Transverse colon (tissue), 4 donors: ENCODE data around the gene HCFC1. TPM values are rescaled to one million over a fixed set of nuclear protein-coding genes. Genes with fewer than 3 reads are reported as not detected.
A peak's percentile ranks its signal among the peaks of the same experiment; 100 is the strongest.

Experiments
- DNase-seq: peaks from one replicate; pipeline ENCODE4 v3.0.0-alpha.2; 2019
- H3K27ac ChIP-seq, 4 donors: fragments of 200-600 bp; sonication (generic); 2 replicates each; pipeline ENCODE4 v1.5.1; 2016 to 2018; ENCODE audit warnings: inconsistent platforms in 4 of 4
- H3K27me3 ChIP-seq: fragments of 200-600 bp; sonication (generic); 2 replicates; pipeline ENCODE4 v1.5.1; 2017; ENCODE audit warnings: inconsistent platforms
- H3K36me3 ChIP-seq, 4 donors: fragments of 200-600 bp; sonication (generic); 2 replicates each; pipeline ENCODE4 v1.5.1; 2017 to 2019; ENCODE audit warnings: inconsistent platforms in 4 of 4
- H3K4me1 ChIP-seq, 4 donors: fragments of 200-600 bp; sonication (generic); 2 replicates each; pipeline ENCODE4 v1.5.1; 2017 to 2020; ENCODE audit warnings: inconsistent platforms in 4 of 4
- H3K4me3 ChIP-seq, 4 donors: fragments of 200-600 bp; sonication (generic); 1 replicate in 1 of 4; 2 replicates in 3 of 4; pipeline versions ENCODE4 v1.5.1 to v1.6.1; 2017 to 2019; ENCODE audit warnings: inconsistent platforms in 4 of 4
- H3K9me3 ChIP-seq, 2 donors: fragments of 200-600 bp; sonication (generic); 2 replicates each; pipeline ENCODE4 v1.5.1; 2017 to 2019; ENCODE audit warnings: inconsistent platforms in 2 of 2
- EP300 ChIP-seq: sonication (generic); formaldehyde crosslinking; IDR thresholded peaks from one replicate; pipeline ENCODE4 v1.6.1; 2017; ENCODE audit warnings: antibody characterized with exemption, low read depth
- POLR2A ChIP-seq: fragments of 450-650 bp; IDR thresholded peaks from one replicate; pipeline ENCODE4 v1.6.1; 2016; ENCODE audit warnings: antibody characterized with exemption, mild to moderate bottlenecking, moderate library complexity
- POLR2AphosphoS5 ChIP-seq, 3 donors: sonication (generic); formaldehyde crosslinking; IDR thresholded peaks; one replicate each; pipeline ENCODE4 v1.6.1; 2016; ENCODE audit warnings: antibody characterized with exemption in 3 of 3
- WGBS, 2 donors: methylation state at CpG; one replicate each; pipeline ENCODE4 v1.1.5; 2018; ENCODE audit warnings: low coverage in 1 of 2; 5-methylcytosine and 5-hydroxymethylcytosine counted together
- in situ Hi-C, 4 donors: fragments of 200-750 bp; cut with MboI; loops; one replicate each; pipeline versions ENCODE4 v1.15.0 to v1.15.1; 2017; ENCODE audit warnings: low sequenced_read_pairs in 3 of 4, low pct_ligation_motif_present in 1 of 4, low pct_unique_long_range_greater_than_20kb in 1 of 4
- intact Hi-C: fragments of 100-400 bp; cut with DNase I; formaldehyde crosslinking; loops from one replicate; pipeline ENCODE4 v1.15.1; 2023; ENCODE audit warnings: low total_unique reads
- total RNA-seq, 4 donors: library from RNA; depleted of rRNA; stranded (reverse); fragments of >200 nt; gene quantifications; one replicate each; pipeline ENCODE4 v1.1.0, GENCODE V29; 2016
- TF ChIP-seq, protein P1 (sequence below), 5 experiments: fragments of 200-600 bp in 3 of 5; fragments of 450-650 bp in 2 of 5; sonication (generic) in 3 of 5; IDR thresholded peaks; 1 replicate in 2 of 5; 2 replicates in 3 of 5; pipeline ENCODE4 v1.5.1; 2016 to 2017; ENCODE audit warnings: antibody characterized with exemption in 5 of 5, inconsistent platforms in 3 of 5, mild to moderate bottlenecking in 2 of 5, moderate library complexity in 1 of 5

The HCFC1 gene
- total RNA-seq: 10 to 100 TPM; 34.0 to 68.5 (median 49.8) TPM

DNA sequence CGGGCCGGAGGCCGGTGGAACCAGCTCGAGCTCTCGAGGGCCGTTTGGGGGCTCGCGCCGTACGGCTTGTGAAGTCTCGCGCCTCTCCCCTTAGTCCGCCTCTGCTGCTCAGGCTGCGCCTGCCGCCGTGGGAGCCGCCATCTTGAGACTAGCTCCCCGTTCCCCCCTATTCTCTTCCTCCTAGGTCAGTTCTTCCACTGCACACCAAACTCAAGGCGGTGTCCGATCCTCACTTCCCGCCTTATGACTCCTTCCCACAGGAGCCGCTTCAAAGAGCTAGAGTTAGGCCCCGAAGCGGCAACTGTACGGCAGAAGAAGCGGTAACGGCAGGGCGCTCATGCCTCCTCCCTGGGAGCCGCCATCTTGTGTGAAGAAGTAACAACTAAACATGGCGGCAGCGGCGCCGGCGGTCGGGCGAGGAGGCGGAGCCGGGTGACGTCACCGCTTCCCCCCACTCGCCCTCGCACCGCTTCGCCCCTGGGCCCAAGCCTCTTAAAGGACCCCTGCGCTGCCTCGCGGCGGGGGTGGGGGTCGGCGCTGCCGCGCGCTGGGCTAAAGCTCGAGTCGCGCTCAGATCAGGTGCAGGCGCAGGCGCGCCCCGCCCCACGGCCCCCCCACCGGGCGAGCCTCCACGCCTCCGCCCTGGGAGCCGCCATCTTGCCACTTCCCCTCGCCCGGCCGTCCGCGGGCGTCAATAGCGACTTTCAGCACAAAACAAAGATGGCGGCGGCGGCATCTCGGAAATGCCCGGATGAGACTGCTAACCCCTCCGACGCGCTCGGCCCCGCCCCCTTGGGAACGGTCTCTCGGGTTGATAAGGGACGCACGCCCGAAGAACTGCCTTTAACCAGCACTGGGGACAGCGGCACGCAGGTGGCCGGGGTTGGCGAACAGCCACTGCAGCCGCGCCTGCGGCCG, at the start of gene HCFC1:
TSS of gene HCFC1 (minus strand) at position 369 of the 918 bp plus-strand sequence. CDS start 978 bp downstream, outside the sequence.
- Histone ChIP-seq H3K27me3 (no peaks in the 10 kb centered on the region), H3K36me3 (no peaks in the 10 kb centered on the region), H3K4me3 (peak within 1 kb of the TSS; percentile 63 to 91 (median 86)), H3K9me3 (no peaks in the 10 kb centered on the region), H3K4me1 (peaks cover 0 to 48% (median 46%) of the 10 kb centered on the region in 4 donors), H3K27ac (peak within 1 kb of the TSS; percentile 94 to 100 (median 98))
- TF ChIP-seq POLR2AphosphoS5 (IDR thresholded peaks at IDR 0.05) (peak; percentile 43 to 49 (median 47)), EP300 (no peak), POLR2A (no peak)
- TF ChIP-seq, protein P1, sequence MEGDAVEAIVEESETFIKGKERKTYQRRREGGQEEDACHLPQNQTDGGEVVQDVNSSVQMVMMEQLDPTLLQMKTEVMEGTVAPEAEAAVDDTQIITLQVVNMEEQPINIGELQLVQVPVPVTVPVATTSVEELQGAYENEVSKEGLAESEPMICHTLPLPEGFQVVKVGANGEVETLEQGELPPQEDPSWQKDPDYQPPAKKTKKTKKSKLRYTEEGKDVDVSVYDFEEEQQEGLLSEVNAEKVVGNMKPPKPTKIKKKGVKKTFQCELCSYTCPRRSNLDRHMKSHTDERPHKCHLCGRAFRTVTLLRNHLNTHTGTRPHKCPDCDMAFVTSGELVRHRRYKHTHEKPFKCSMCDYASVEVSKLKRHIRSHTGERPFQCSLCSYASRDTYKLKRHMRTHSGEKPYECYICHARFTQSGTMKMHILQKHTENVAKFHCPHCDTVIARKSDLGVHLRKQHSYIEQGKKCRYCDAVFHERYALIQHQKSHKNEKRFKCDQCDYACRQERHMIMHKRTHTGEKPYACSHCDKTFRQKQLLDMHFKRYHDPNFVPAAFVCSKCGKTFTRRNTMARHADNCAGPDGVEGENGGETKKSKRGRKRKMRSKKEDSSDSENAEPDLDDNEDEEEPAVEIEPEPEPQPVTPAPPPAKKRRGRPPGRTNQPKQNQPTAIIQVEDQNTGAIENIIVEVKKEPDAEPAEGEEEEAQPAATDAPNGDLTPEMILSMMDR (IDR thresholded peaks at IDR 0.05): no peak
- peak; percentile 95 for DNase-seq
- intact Hi-C loops: no loop called here
- 32% methylated on average over 91 of the region's 96 CpGs; no CpG with 5 or more reads in 1 of the 2 donors for WGBS, 2 donors
- in situ Hi-C loops: loop anchor here in 2 of 4 donors (25.0 kb wide), 2 partner anchors 209 to 566 kb away; partner anchors contain the start of genes G6PD (in 1 of the 2), IKBKG (in 1 of the 2) and PLXNB3 (in 1 of the 2)

DNA sequence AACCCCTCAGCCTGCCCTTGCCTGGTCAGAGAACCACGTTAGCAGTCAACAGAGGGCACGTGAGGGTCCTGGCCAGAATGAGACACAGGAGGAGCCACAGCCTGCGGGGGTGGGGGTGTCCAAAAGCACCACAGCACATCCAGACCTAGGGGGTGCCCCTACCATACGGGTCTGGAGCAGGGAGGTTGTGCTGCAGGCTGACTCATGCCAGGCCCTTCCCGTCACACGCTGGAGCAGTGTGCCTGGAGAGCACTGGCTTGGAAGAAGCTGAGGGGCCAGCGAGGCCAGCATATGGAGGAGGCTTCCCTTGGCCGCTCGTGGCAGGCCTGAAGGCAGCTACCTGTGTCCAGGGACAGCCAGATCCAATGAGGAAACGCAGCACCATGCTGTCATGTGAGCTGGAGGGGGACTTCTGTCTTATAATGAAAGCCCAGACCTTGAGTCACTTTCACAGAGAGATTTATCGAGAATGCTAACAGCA, 49.6 kb upstream of the HCFC1 start:
- Histone ChIP-seq H3K4me3 (no peak overlapping the region), H3K27me3 (no peaks in the 10 kb centered on the region), H3K4me1 (peaks cover 0 to 24% (median 7%) of the 10 kb centered on the region in 4 donors), H3K9me3 (no peaks in the 10 kb centered on the region), H3K27ac (peak overlapping the region; percentile 92 to 96 (median 94)), H3K36me3 (no peaks in the 10 kb centered on the region)
- TF ChIP-seq POLR2A: no peak
- TF ChIP-seq, protein P1 (IDR thresholded peaks at IDR 0.05): no peak
- TF ChIP-seq POLR2AphosphoS5 (IDR thresholded peaks at IDR 0.05): no peak
- no peak for TF ChIP-seq EP300
- in situ Hi-C loops (no loop called here), intact Hi-C loops (no loop called here)
- 72% methylated on average over 9 of the region's 11 CpGs; no CpG with 5 or more reads in 1 of the 2 donors for WGBS, 2 donors
- no peak for DNase-seq

DNA sequence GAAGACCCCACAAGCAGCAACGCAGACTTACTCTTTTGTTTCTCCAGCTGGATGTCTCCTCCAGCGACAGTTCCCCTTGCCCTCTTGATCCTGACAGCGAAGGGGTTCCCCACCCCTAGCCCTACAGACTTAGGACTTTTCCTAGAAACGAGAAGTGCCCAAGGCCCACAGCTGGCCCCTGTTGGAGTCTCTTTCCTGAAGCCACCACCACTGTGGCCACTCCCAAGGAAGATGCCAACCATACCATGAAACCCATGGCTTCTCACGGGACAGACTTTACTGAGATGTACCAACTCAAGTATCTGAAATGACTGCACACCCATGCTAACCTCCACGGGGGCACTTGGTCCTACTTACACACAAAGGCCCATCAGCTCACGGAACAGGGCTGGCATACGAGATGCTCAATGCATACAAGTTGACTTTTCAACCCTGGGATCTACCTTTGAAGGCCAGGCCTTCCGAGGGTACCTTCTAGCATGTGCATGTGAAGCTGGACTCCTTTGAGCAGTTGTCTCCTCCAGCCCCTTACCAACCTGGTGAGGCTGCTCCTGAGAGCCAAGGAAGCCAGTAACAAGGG, 49.0 kb upstream of the HCFC1 start:
- H3K27ac ChIP-seq: peak overlapping the region; percentile 92 to 96 (median 94)
- intact Hi-C loops: no loop called here
- H3K27me3 ChIP-seq: no peaks in the 10 kb centered on the region
- in situ Hi-C loops: no loop called here
- H3K4me1 ChIP-seq: peaks cover 0 to 24% (median 7%) of the 10 kb centered on the region in 4 donors
- peak overlapping the region in 3 of 4 donors; percentile 58 to 67 (median 61) for H3K4me3 ChIP-seq
- TF ChIP-seq POLR2AphosphoS5 (IDR thresholded peaks at IDR 0.05) (no peak), POLR2A (no peak), EP300 (no peak)
- TF ChIP-seq, protein P1 (IDR thresholded peaks at IDR 0.05): no peak
- no peaks in the 10 kb centered on the region for H3K9me3 ChIP-seq
- no peaks in the 10 kb centered on the region for H3K36me3 ChIP-seq
- no peak for DNase-seq
- 75% methylated on average over 9 of the region's 9 CpGs; no CpG with 5 or more reads in 1 of the 2 donors for WGBS, 2 donors
